CD14-positive monocyte (primary cell): ENCODE results near the gene TMEM141. TPM values are rescaled to one million over a fixed set of nuclear protein-coding genes. Genes with fewer than 3 reads are reported as not detected.

Experiments
- DNase-seq, 3 donors: peaks; one replicate each; pipeline ENCODE4 v3.0.0-alpha.2; 2011 to 2022
- H2AFZ ChIP-seq: 2 replicates; pipeline ENCODE4 v1.6.0; 2012; ENCODE audit warnings: mild to moderate bottlenecking, low read depth, low read length, inconsistent platforms; ENCODE audit not compliant: insufficient read depth, poor library complexity, severe bottlenecking
- H3K27ac ChIP-seq, 2 donors: 1 replicate in 1 of 2; 2 replicates in 1 of 2; pipeline ENCODE4 v1.5.1; 2012 to 2013; ENCODE audit warnings: low read length in 2 of 2, control low read depth in 1 of 2, inconsistent platforms in 1 of 2, low read depth in 1 of 2, mild to moderate bottlenecking in 1 of 2
- H3K27me3 ChIP-seq, 2 donors: one replicate each; pipeline versions ENCODE4 v1.6.0 to v1.6.1; 2011 to 2013; ENCODE audit warnings: low read length in 2 of 2; ENCODE audit not compliant: control insufficient read depth in 2 of 2, insufficient read depth in 2 of 2
- H3K36me3 ChIP-seq, 2 donors: replicated peaks in 1 of 2; 1 replicate in 1 of 2; 2 replicates in 1 of 2; pipeline versions ENCODE4 v1.5.1 to v1.6.1; 2012 to 2013; ENCODE audit warnings: low read length in 2 of 2, control low read depth in 1 of 2, inconsistent platforms in 1 of 2, mild to moderate bottlenecking in 1 of 2; ENCODE audit not compliant: insufficient read depth in 2 of 2, control insufficient read depth in 1 of 2
- H3K4me1 ChIP-seq, 2 donors: 1 replicate in 1 of 2; 2 replicates in 1 of 2; pipeline versions ENCODE4 v1.5.1 to v1.6.1; 2012 to 2013; ENCODE audit warnings: low read length in 2 of 2, control low read depth in 1 of 2, inconsistent platforms in 1 of 2, mild to moderate bottlenecking in 1 of 2, moderate library complexity in 1 of 2; ENCODE audit not compliant: insufficient read depth in 2 of 2, control insufficient read depth in 1 of 2
- H3K4me2 ChIP-seq: replicated peaks from 2 replicates; pipeline ENCODE3; 2012; ENCODE audit warnings: low read length, moderate library complexity, mild to moderate bottlenecking; ENCODE audit not compliant: poor library complexity, severe bottlenecking; ENCODE audit errors: extremely low read depth
- H3K4me3 ChIP-seq, 3 experiments: fragments of 200-600 bp in 1 of 3; sonication (generic) in 1 of 3; replicated peaks in 1 of 3; 1 replicate in 2 of 3; 2 replicates in 1 of 3; pipeline ENCODE4 v1.5.1; 2011 to 2013; ENCODE audit warnings: low read length in 3 of 3, mild to moderate bottlenecking in 3 of 3, control low read depth in 2 of 3, low read depth in 2 of 3, inconsistent platforms in 1 of 3, moderate library complexity in 1 of 3
- H3K79me2 ChIP-seq: 2 replicates; pipeline ENCODE4 v1.6.0; 2012; ENCODE audit warnings: mild to moderate bottlenecking, control low read depth, inconsistent platforms, low read length, moderate library complexity; ENCODE audit not compliant: insufficient read depth
- H3K9ac ChIP-seq: 2 replicates; pipeline ENCODE4 v1.6.0; 2017; ENCODE audit warnings: low read length, mild to moderate bottlenecking; ENCODE audit not compliant: insufficient read depth, poor library complexity, severe bottlenecking
- H3K9me3 ChIP-seq, 2 donors: replicated peaks in 1 of 2; 1 replicate in 1 of 2; 2 replicates in 1 of 2; pipeline versions ENCODE4 v1.5.1 to v1.6.1; 2012 to 2013; ENCODE audit warnings: low read length in 2 of 2, control low read depth in 1 of 2; ENCODE audit not compliant: control insufficient read depth in 1 of 2, insufficient read depth in 1 of 2
- H4K20me1 ChIP-seq: 2 replicates; pipeline ENCODE4 v1.6.0; 2012; ENCODE audit warnings: mild to moderate bottlenecking, low read length, control low read depth, moderate library complexity; ENCODE audit not compliant: insufficient read depth
- H3K27ac Mint-ChIP-seq, 7 donors: one replicate each; pipeline ENCODE4 v1.8.0; 2020; ENCODE audit warnings: mild to moderate bottlenecking in 7 of 7, mixed read lengths in 7 of 7, moderate library complexity in 6 of 7, inconsistent platforms in 2 of 7
- H3K27me3 Mint-ChIP-seq, 3 donors: one replicate each; pipeline ENCODE4 v1.8.0; 2021 to 2022; ENCODE audit warnings: low read depth in 3 of 3, mild to moderate bottlenecking in 3 of 3, mixed read lengths in 3 of 3, moderate library complexity in 3 of 3, inconsistent platforms in 1 of 3
- H3K36me3 Mint-ChIP-seq, 2 donors: one replicate each; pipeline ENCODE4 v1.8.0; 2020; ENCODE audit warnings: mixed read lengths in 2 of 2, inconsistent platforms in 1 of 2, mild to moderate bottlenecking in 1 of 2
- H3K4me1 Mint-ChIP-seq: one replicate; pipeline ENCODE4 v1.8.0; 2020; ENCODE audit warnings: mild to moderate bottlenecking, mixed read lengths
- H3K4me3 Mint-ChIP-seq, 2 donors: one replicate each; pipeline ENCODE4 v1.8.0; 2020; ENCODE audit warnings: mild to moderate bottlenecking in 2 of 2, mixed read lengths in 2 of 2, moderate library complexity in 1 of 2
- H3K9me3 Mint-ChIP-seq, 7 donors: one replicate each; pipeline ENCODE4 v1.8.0; 2020 to 2022; ENCODE audit warnings: mixed read lengths in 7 of 7, mild to moderate bottlenecking in 6 of 7, moderate library complexity in 6 of 7, inconsistent platforms in 2 of 7
- CTCF ChIP-seq: fragments of 200-600 bp; IDR thresholded peaks from one replicate; pipeline ENCODE4 v1.8.0; 2022; ENCODE audit warnings: antibody characterized with exemption, mild to moderate bottlenecking
- WGBS: methylation state at CpG from one replicate; pipeline ENCODE4 v1.1.5; 2013; ENCODE audit warnings: missing lambda C conversion rate; ENCODE audit not compliant: insufficient coverage; 5-methylcytosine and 5-hydroxymethylcytosine counted together
- intact Hi-C, 2 donors: fragments of 100-400 bp; cut with micrococcal nuclease; formaldehyde crosslinking; loops; one replicate each; pipeline versions ENCODE4 v1.15.0 to v1.15.1; 2023
- polyA plus RNA-seq, 3 donors: library from polyadenylated mRNA; depleted of rRNA in 1 of 3; unstranded in 2 of 3; stranded (reverse) in 1 of 3; fragments of 300-500 nt in 2 of 3; fragments of >200 nt in 1 of 3; fragmentation: Illumina TruSeq in 2 of 3; gene quantifications; 1 replicate in 2 of 3; 2 replicates in 1 of 3; pipeline ENCODE4 v1.2.3, GENCODE V29; 2012 to 2021

The TMEM141 gene
- polyA plus RNA-seq, 3 donors: 33.1 to 47.2 (median 39.2) TPM

GRCh38 chr9:136762915-136763648 is 28.1 kb upstream of the TMEM141 start:
- 36% methylated on average over 15 of the region's 37 CpGs for WGBS

GRCh38 chr9:136763649-136764035 is 27.5 kb upstream of the TMEM141 start:
- no peaks in the 10 kb centered on the region for H3K9me3 ChIP-seq
- no peaks in the 10 kb centered on the region for H3K79me2 ChIP-seq
- H3K9ac ChIP-seq: no peak overlapping the region
- TF ChIP-seq CTCF: no peak
- no peak overlapping the region for H3K27ac ChIP-seq
- no peaks in the 10 kb centered on the region for H3K27me3 ChIP-seq
- no peak for DNase-seq
- H3K36me3 Mint-ChIP-seq: no peaks in the 10 kb centered on the region
- no peaks in the 10 kb centered on the region for H4K20me1 ChIP-seq
- H3K9me3 Mint-ChIP-seq: peaks cover 0 to 2% (median 0%) of the 10 kb centered on the region in 7 donors
- H3K4me1 ChIP-seq: no peaks in the 10 kb centered on the region
- H2AFZ ChIP-seq: no peak overlapping the region
- H3K4me1 Mint-ChIP-seq: peaks cover 13% of the 10 kb centered on the region
- peaks cover 8 to 21% (median 20%) of the 10 kb centered on the region in 3 donors for H3K27me3 Mint-ChIP-seq
- no peak overlapping the region for H3K4me3 ChIP-seq
- intact Hi-C loops: no loop called here
- WGBS: 92% methylated on average over 14 of the region's 14 CpGs
- H3K36me3 ChIP-seq: no peaks in the 10 kb centered on the region
- no peak overlapping the region for H3K4me3 Mint-ChIP-seq
- no peak overlapping the region for H3K4me2 ChIP-seq
- no peak overlapping the region for H3K27ac Mint-ChIP-seq

More at GRCh38 chr9:136762915-136763648, 28.1 kb upstream of the TMEM141 start:
- Histone ChIP-seq H3K9me3 (no peaks in the 10 kb centered on the region), H2AFZ (no peak overlapping the region), H3K4me3 (no peak overlapping the region), H3K36me3 (no peaks in the 10 kb centered on the region), H3K27ac (no peak overlapping the region), H3K9ac (no peak overlapping the region), H3K27me3 (no peaks in the 10 kb centered on the region), H3K4me2 (no peak overlapping the region), H3K4me1 (no peaks in the 10 kb centered on the region), H3K79me2 (no peaks in the 10 kb centered on the region), H4K20me1 (no peaks in the 10 kb centered on the region)
- intact Hi-C loops: no loop called here
- Mint-ChIP-seq H3K36me3 (no peaks in the 10 kb centered on the region), H3K27me3 (peaks cover 5 to 18% (median 18%) of the 10 kb centered on the region in 3 donors), H3K4me3 (no peak overlapping the region), H3K9me3 (peaks cover 0 to 2% (median 0%) of the 10 kb centered on the region in 7 donors), H3K27ac (no peak overlapping the region), H3K4me1 (peaks cover 13% of the 10 kb centered on the region)
- DNase-seq: peak in 1 of 3 donors; percentile 28
- TF ChIP-seq CTCF: no peak
